Adrenal gland (tissue), 12 donors: ENCODE results near the gene IGSF9. TPM values are rescaled to one million over a fixed set of nuclear protein-coding genes. Genes with fewer than 3 reads are reported as not detected.

Source experiments
- DNase-seq, 7 donors: peaks; one replicate each; pipeline ENCODE4 v3.0.0-alpha.2; 2019 to 2020
- H3K27ac ChIP-seq, 5 donors: fragments of 200-600 bp; sonication (generic) in 4 of 5; 1 replicate in 3 of 5; 2 replicates in 2 of 5; pipeline versions ENCODE4 v1.5.1 to v1.8.0; 2016 to 2020; ENCODE audit warnings: mild to moderate bottlenecking in 1 of 5
- H3K27me3 ChIP-seq: fragments of 200-600 bp; 2 replicates; pipeline ENCODE4 v1.8.0; 2021
- H3K36me3 ChIP-seq, 2 donors: fragments of 200-600 bp; replicated peaks in 1 of 2; 1 replicate in 1 of 2; 2 replicates in 1 of 2; pipeline versions ENCODE4 v1.5.1 to v1.8.0; 2018 to 2022
- H3K4me1 ChIP-seq, 2 donors: fragments of 200-600 bp; replicated peaks in 1 of 2; 1 replicate in 1 of 2; 2 replicates in 1 of 2; pipeline versions ENCODE4 v1.5.1 to v1.8.0; 2018 to 2021
- H3K4me3 ChIP-seq, 4 donors: fragments of 200-600 bp; sonication (generic) in 3 of 4; one replicate each; pipeline ENCODE4 v1.5.1; 2016 to 2018
- H3K9me3 ChIP-seq, 3 donors: fragments of 200-600 bp; sonication (generic) in 1 of 3; replicated peaks in 1 of 3; 1 replicate in 2 of 3; 2 replicates in 1 of 3; pipeline versions ENCODE4 v1.5.1 to v1.8.0; 2016 to 2021
- POLR2A ChIP-seq, 2 donors: fragments of 450-650 bp; IDR thresholded peaks; one replicate each; pipeline ENCODE4 v1.6.1; 2017; ENCODE audit warnings: antibody characterized with exemption in 2 of 2, mild to moderate bottlenecking in 2 of 2, moderate library complexity in 1 of 2
- WGBS, 4 donors: extraction: QIAGEN DNeasy Blood & Tissue Kit in 2 of 4; methylation state at CpG; one replicate each; pipeline versions ENCODE4 v1.1.5 to v1.1.7; 2013 to 2017; 5-methylcytosine and 5-hydroxymethylcytosine counted together
- intact Hi-C, 2 donors: fragments of 100-400 bp; cut with DNase I; formaldehyde crosslinking; loops; one replicate each; pipeline versions ENCODE4 v1.14.1 to v1.15.0; 2022 to 2023
- polyA plus RNA-seq, 3 donors: library from polyadenylated mRNA; stranded (reverse); fragments of 200-250 nt in 2 of 3; fragments of 350-450 nt in 1 of 3; fragmentation: Illumina TruSeq in 1 of 3; extraction: RNeasy Lipid Tissue Mini Kit (QIAGEN cat#74804) in 1 of 3; gene quantifications; one replicate each; pipeline ENCODE4 v1.2.3, GENCODE V29; 2013 to 2014
- total RNA-seq, 9 donors: library from RNA; depleted of rRNA in 4 of 9; stranded (reverse); fragments of >200 nt in 4 of 9; fragments of 120-200 nt in 1 of 9; fragmentation: NEBNext Ultra II Directional in 1 of 9; extraction: Animal tissue kit (Norgen Biotek cat#: 25700) in 1 of 9; gene quantifications; one replicate each; pipeline versions ENCODE4 v1.1.0 to v1.2.4, GENCODE V29; 2013 to 2023
- TF ChIP-seq, protein P1 (sequence below), 6 experiments: fragments of 450-650 bp in 4 of 6; fragments of 200-600 bp in 2 of 6; sonication (generic) in 1 of 6; IDR thresholded peaks; 1 replicate in 5 of 6; 2 replicates in 1 of 6; pipeline versions ENCODE4 v1.5.1 to v1.8.0; 2016 to 2021; ENCODE audit warnings: antibody characterized with exemption in 6 of 6, mild to moderate bottlenecking in 2 of 6, moderate library complexity in 1 of 6
- donor health status: healthy with polysubstance abuse.
- donor health status: Bipolar disorder and iron deficiency.
- donor health status: DM: yes; HTN: yes; CAD: no.
- donor health status: DM: no; HTN: no; CAD: no.
- donor health status: DM: no; HTN: no; CAD: no.
- donor health status: DM: yes; HTN: yes; CAD: no.

Gene IGSF9
- total and polyA plus RNA-seq, 12 donors: 0.10 to 0.32 (median 0.19) TPM; not detected in 6

DNA sequence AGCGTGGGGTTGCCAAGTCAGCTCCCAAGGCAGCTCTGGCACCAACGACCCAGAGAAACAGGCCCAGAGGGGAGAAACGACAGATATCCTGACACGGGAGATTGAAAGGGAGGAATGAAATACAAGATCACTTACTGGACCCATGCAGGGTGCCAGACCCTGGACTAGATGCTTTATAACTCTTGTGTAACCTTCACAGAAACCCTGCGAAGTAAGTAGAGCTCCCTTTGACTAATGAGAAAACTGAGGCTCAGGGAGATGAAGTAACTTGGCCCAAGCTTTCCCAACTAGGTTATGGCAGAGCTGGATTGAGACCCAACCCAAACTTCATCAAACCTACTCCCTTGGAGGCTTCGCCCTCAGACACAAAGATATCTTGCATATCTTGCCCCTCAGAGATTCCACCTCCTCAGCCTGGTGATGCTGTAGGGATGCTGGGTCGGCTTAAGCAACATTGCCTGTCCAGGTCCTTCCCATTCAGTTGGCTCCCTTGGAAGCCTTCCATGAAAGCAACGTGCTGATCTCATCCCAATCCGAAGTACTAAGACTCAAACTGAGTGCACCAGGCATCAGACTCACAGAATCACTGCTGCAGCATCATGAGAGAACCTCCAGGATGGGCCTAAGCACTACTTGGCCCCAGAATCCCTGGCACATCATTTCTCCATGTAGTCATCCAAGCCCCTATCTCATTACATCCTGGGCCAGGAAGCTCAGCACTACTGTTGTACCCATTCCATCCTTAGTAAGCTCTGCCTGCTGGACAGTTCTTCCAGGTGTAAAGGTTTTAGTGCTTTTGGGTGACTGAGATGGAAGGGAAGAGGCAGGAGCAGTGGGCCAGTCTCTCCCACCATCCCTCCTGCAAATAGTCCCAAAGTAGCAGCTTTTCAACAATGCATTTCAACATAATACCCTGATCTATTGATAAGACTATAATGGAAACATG, 1.1 kb upstream of the IGSF9 start:
- H3K36me3 ChIP-seq: no peaks in the 10 kb centered on the region
- DNase-seq: no peak
- TF ChIP-seq POLR2A (IDR thresholded peaks at IDR 0.05): no peak
- TF ChIP-seq, protein P1, sequence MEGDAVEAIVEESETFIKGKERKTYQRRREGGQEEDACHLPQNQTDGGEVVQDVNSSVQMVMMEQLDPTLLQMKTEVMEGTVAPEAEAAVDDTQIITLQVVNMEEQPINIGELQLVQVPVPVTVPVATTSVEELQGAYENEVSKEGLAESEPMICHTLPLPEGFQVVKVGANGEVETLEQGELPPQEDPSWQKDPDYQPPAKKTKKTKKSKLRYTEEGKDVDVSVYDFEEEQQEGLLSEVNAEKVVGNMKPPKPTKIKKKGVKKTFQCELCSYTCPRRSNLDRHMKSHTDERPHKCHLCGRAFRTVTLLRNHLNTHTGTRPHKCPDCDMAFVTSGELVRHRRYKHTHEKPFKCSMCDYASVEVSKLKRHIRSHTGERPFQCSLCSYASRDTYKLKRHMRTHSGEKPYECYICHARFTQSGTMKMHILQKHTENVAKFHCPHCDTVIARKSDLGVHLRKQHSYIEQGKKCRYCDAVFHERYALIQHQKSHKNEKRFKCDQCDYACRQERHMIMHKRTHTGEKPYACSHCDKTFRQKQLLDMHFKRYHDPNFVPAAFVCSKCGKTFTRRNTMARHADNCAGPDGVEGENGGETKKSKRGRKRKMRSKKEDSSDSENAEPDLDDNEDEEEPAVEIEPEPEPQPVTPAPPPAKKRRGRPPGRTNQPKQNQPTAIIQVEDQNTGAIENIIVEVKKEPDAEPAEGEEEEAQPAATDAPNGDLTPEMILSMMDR (IDR thresholded peaks at IDR 0.05): no peak
- peaks cover 24% of the 10 kb centered on the region for H3K27me3 ChIP-seq
- no peak overlapping the region for H3K4me3 ChIP-seq
- no peak overlapping the region for H3K27ac ChIP-seq
- peaks cover 0 to 10% of the 10 kb centered on the region in 2 donors for H3K4me1 ChIP-seq
- WGBS, 4 donors: 60 to 72% (median 62%) methylated on average over 9 of the region's 9 CpGs
- intact Hi-C loops: loop anchor here in 1 of 2 donors (10.0 kb wide), 1 partner anchor 148 kb away; the partner anchor contains the start of gene IGSF8
- H3K9me3 ChIP-seq: no peaks in the 10 kb centered on the region

DNA sequence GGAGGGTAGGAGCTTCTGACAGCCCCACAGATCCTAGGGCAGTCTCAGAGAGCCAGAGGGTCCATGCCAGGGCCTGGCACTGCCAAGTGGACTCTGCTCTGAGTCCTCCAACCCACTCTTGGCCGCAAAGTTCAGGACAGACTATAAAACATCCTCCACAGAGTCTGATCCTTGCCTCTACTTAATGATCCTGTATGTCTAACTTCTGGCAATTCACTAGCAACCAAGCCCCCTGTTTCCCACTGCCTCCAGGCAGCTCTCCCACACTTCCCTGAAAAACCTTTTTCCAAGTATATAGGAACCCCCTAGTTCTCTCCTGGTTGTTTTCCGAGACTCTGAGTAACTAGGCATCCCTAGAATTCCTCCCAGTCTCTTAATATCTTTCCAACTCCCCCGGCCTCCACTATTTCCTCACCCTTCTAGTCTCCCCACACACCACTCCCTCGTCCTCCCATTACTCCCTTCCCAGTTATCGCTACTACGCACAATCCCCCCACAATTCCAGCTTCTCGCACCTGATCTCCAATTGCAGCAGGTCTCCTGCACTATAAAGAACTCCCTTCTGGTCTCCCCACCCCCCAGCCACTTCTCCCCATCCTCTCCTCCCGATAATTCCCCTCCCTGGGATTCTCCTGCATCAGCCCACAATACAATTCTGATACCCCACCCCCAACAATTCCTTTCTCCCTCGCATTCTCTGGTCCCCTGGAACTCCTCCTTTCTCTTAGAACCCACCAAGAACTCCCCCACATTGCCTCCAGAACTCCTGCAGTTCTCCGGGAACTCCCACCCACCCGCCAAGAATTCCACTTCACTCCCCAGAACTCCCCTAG, 574 bp downstream of the IGSF9 start:
- Histone ChIP-seq H3K36me3 (no peaks in the 10 kb centered on the region), H3K9me3 (no peaks in the 10 kb centered on the region), H3K27ac (no peak overlapping the region), H3K4me1 (peaks cover 0 to 10% of the 10 kb centered on the region in 2 donors), H3K4me3 (no peak overlapping the region), H3K27me3 (peaks cover 24% of the 10 kb centered on the region)
- no peak for DNase-seq
- WGBS, 4 donors: 24 to 27% (median 25%) methylated on average over 11 of the region's 11 CpGs
- TF ChIP-seq, protein P1 (IDR thresholded peaks at IDR 0.05): no peak
- no peak for TF ChIP-seq POLR2A (IDR thresholded peaks at IDR 0.05)
- intact Hi-C loops: loop anchor here in 1 of 2 donors (10.0 kb wide), 1 partner anchor 150 kb away; the partner anchor contains the start of gene IGSF8

GRCh38 chr1:159943908-159944622, 1.3 kb downstream of the IGSF9 start:
- H3K27me3 ChIP-seq: peaks cover 24% of the 10 kb centered on the region
- no peak overlapping the region for H3K27ac ChIP-seq
- no peak overlapping the region for H3K4me3 ChIP-seq
- intact Hi-C loops: loop anchor here in 1 of 2 donors (10.0 kb wide), 1 partner anchor 151 kb away; the partner anchor contains the start of gene IGSF8
- H3K36me3 ChIP-seq: no peaks in the 10 kb centered on the region
- no peak for TF ChIP-seq POLR2A (IDR thresholded peaks at IDR 0.05)
- TF ChIP-seq, protein P1 (IDR thresholded peaks at IDR 0.05): no peak
- peaks cover 0 to 10% of the 10 kb centered on the region in 2 donors for H3K4me1 ChIP-seq
- WGBS, 4 donors: 66 to 89% (median 81%) methylated on average over 9 of the region's 9 CpGs
- H3K9me3 ChIP-seq: no peaks in the 10 kb centered on the region
- DNase-seq: no peak
